GM19452 (cell line): ENCODE data around the gene FBXL14.

Experiments used
- ATAC-seq: cut with Tn5 transposase; IDR thresholded peaks from one replicate; pipeline ENCODE4 v1.9.1; 2021; ENCODE audit not compliant: unreplicated experiment

The FBXL14 gene

GRCh38 chr12:1594261-1595025 is at the start of gene FBXL14:
FBXL14 (minus strand) TSS chr12:1594581; CDS start chr12:1594066, 515 bp downstream.
- ATAC-seq: peak; percentile 60

- ATAC-seq: no peak
Observed at GRCh38 chr12:1643905-1644533, 49.6 kb upstream of the FBXL14 start.

- ATAC-seq: no peak
Observed at GRCh38 chr12:1643043-1643442, 48.7 kb upstream of the FBXL14 start.

GRCh38 chr12:1642513-1642912 is 48.1 kb upstream of the FBXL14 start:
- ATAC-seq: no peak

GRCh38 chr12:1640328-1641234 is 46.2 kb upstream of the FBXL14 start:
- no peak for ATAC-seq

GRCh38 chr12:1639538-1639937 is 45.2 kb upstream of the FBXL14 start:
- no peak for ATAC-seq

- no peak for ATAC-seq
Observed at GRCh38 chr12:1638203-1638602, 43.8 kb upstream of the FBXL14 start.

- ATAC-seq: no peak
Observed at GRCh38 chr12:1635301-1636095, 41.1 kb upstream of the FBXL14 start.

GRCh38 chr12:1634590-1635191 is 40.3 kb upstream of the FBXL14 start:
- no peak for ATAC-seq

- no peak for ATAC-seq
Observed at GRCh38 chr12:1634149-1634548, 39.8 kb upstream of the FBXL14 start.

GRCh38 chr12:1633459-1633858 is 39.1 kb upstream of the FBXL14 start:
- no peak for ATAC-seq

- ATAC-seq: no peak
Observed at GRCh38 chr12:1632702-1633101, 38.3 kb upstream of the FBXL14 start.

GRCh38 chr12:1630827-1631591 is 36.6 kb upstream of the FBXL14 start:
- no peak for ATAC-seq

- no peak for ATAC-seq
Observed at GRCh38 chr12:1630133-1630826, 35.9 kb upstream of the FBXL14 start.

- no peak for ATAC-seq
Observed at GRCh38 chr12:1629338-1630132, 35.2 kb upstream of the FBXL14 start.

- ATAC-seq: no peak
Observed at GRCh38 chr12:1628666-1629337, 34.4 kb upstream of the FBXL14 start, which contains the start of gene WNT5B. WNT5B (plus strand) TSS chr12:1629231; CDS start chr12:1631355, 2,124 bp downstream.

- ATAC-seq: no peak
Observed at GRCh38 chr12:1622406-1622805, 28.0 kb upstream of the FBXL14 start.

GRCh38 chr12:1620092-1620491 is 25.7 kb upstream of the FBXL14 start:
- ATAC-seq: no peak
